Spleen (tissue), 7 donors: ENCODE measurements around the gene TCF20.

Experiments
- CTCF ChIP-seq, 11 experiments: fragments of 200-600 bp in 7 of 11; fragments of 450-650 bp in 4 of 11; sonication (generic) in 4 of 11; IDR thresholded peaks in 8 of 11; conservative IDR thresholded peaks in 3 of 11; 1 replicate in 7 of 11; 2 replicates in 4 of 11; pipeline versions ENCODE4 v1.4.0 to v1.8.0; 2016 to 2021; ENCODE audit warnings: antibody characterized with exemption in 11 of 11, inconsistent platforms in 4 of 11, mild to moderate bottlenecking in 1 of 11
- POLR2A ChIP-seq, 3 donors: fragments of 450-650 bp; IDR thresholded peaks; one replicate each; pipeline ENCODE4 v1.5.1; 2017; ENCODE audit warnings: antibody characterized with exemption in 3 of 3, mild to moderate bottlenecking in 1 of 3
- POLR2AphosphoS5 ChIP-seq, 3 donors: sonication (generic); formaldehyde crosslinking; IDR thresholded peaks; one replicate each; pipeline ENCODE4 v1.5.1; 2017; ENCODE audit warnings: antibody characterized with exemption in 3 of 3
- donor health status: DM: no; HTN: no; CAD: no; lungs with moderate emphysema.
- donor health status: DM: no; HTN: no; CAD: no.
- donor health status: DM: no; HTN: no; CAD: no.

GRCh38 chr22:42286205-42286604 lies 15.8 kb upstream of the TCF20 start:
- TF ChIP-seq POLR2AphosphoS5 (IDR thresholded peaks at IDR 0.05) (no peak), POLR2A (IDR thresholded peaks at IDR 0.05) (no peak), CTCF (IDR thresholded peaks at IDR 0.05 in 8 of 11, conservative IDR thresholded peaks at IDR 0.05 in 3 of 11) (no peak)
